ENCODE data around the gene TMEM219.

- TF ChIP-seq CTCF (IDR thresholded peaks at IDR 0.05; ENCODE audit: low read length), result no peak
- TF ChIP-seq EZH2 (IDR thresholded peaks at IDR 0.05; ENCODE audit: borderline replicate concordance, low read length), result no peak
Measured at GRCh38 chr16:30006095-30006473, 44.2 kb downstream of the TMEM219 start.
